ENCODE data around the gene SMIM24. TPM values are rescaled to one million over a fixed set of nuclear protein-coding genes. Genes with fewer than 3 reads are reported as not detected.

SMIM24 gene
- total and polyA plus RNA-seq, 2 experiments from 2014 or later = 5.0 to 21.5 TPM

- TF ChIP-seq CTCF (conservative IDR thresholded peaks at IDR 0.05; ENCODE audit: low read depth in 2 of 2) (no peak), EZH2 (IDR thresholded peaks at IDR 0.05; ENCODE audit: low read depth, unreplicated experiment) (no peak), CREB1 (CRISPR knock-in tag; IDR thresholded peaks at IDR 0.05; ENCODE audit: low read depth) (no peak), ETS1 (IDR thresholded peaks at IDR 0.05) (no peak), STAT1 (IDR thresholded peaks at IDR 0.05; ENCODE audit: unreplicated experiment) (no peak), ZNF114 (CRISPR knock-in tag; IDR thresholded peaks at IDR 0.05) (no peak), JUNB (IDR thresholded peaks at IDR 0.05; ENCODE audit: unreplicated experiment) (no peak)
Observed at GRCh38 chr19:3491396-3492119, 11.2 kb upstream of the SMIM24 start (continued).

GRCh38 chr19:3483226-3483628 lies 2.9 kb upstream of the SMIM24 start, which contains the start of gene SMIM44:
Gene SMIM44 (minus strand): TSS chr19:3483441. CDS start chr19:3483403, 38 bp downstream.
- H4K20me1 ChIP-seq (replicated peaks; ENCODE audit: insufficient read depth) = 0 out of 2 replicates have a peak, but pooled peaks cover 3% of the 10 kb centered on the region
- no peaks in the 10 kb centered on the region for H3K79me2 ChIP-seq (replicated peaks; ENCODE audit: insufficient read depth)
- H3K27me3 ChIP-seq (ENCODE audit: insufficient read depth) = no peaks in the 10 kb centered on the region
- H3K4me3 ChIP-seq = no peak within 1 kb of the TSS
- H3K4me2 ChIP-seq = no peak within 1 kb of the TSS
- peaks cover 11% of the 10 kb centered on the region; the same call in 1 of the 2 replicates for H3K4me1 ChIP-seq (ENCODE audit: insufficient read depth)
- H3K4me3 Mint-ChIP-seq = no peak within 1 kb of the TSS
- H3F3A ChIP-seq (replicated peaks; ENCODE audit: low read depth) = 0 out of 2 replicates have a peak, but pooled peaks cover 4% of the 10 kb centered on the region
- peaks cover 6% of the 10 kb centered on the region; the same call in 2 of the 3 replicates for H3K4me1 Mint-ChIP-seq
- H3K9me2 ChIP-seq (ENCODE audit: insufficient read depth) = no peaks in the 10 kb centered on the region
- H3K36me3 ChIP-seq (ENCODE audit: insufficient read depth) = no peaks in the 10 kb centered on the region
- no peak within 1 kb of the TSS for H2AFZ ChIP-seq
- ATAC-seq (no peak), DNase-seq (ENCODE audit: low spot score) (no peak)
- H3K27ac ChIP-seq (ENCODE audit: low read depth) = no peak within 1 kb of the TSS
- no peak within 1 kb of the TSS for H3K27ac Mint-ChIP-seq
- peaks cover 6% of the 10 kb centered on the region; the same call in 1 of the 3 replicates for H3K36me3 Mint-ChIP-seq (ENCODE audit: low read depth)
- H3K9me3 Mint-ChIP-seq = no peaks in the 10 kb centered on the region; the same call in 2 of the 3 replicates
- TF ChIP-seq REST (IDR thresholded peaks at IDR 0.05; ENCODE audit: unreplicated experiment) (no peak), EZH2 (IDR thresholded peaks at IDR 0.05; ENCODE audit: low read depth, unreplicated experiment) (no peak), STAT1 (IDR thresholded peaks at IDR 0.05; ENCODE audit: unreplicated experiment) (no peak), JUNB (IDR thresholded peaks at IDR 0.05; ENCODE audit: unreplicated experiment) (no peak), POLR2AphosphoS5 (IDR thresholded peaks at IDR 0.05; ENCODE audit: low read depth) (no peak), CREB1 (CRISPR knock-in tag; IDR thresholded peaks at IDR 0.05; ENCODE audit: low read depth) (no peak), ZNF331 (CRISPR knock-in tag; IDR thresholded peaks at IDR 0.05; ENCODE audit: low read depth) (no peak), ETS1 (IDR thresholded peaks at IDR 0.05) (no peak)
- H3K27me3 Mint-ChIP-seq (ENCODE audit: insufficient read depth, low read depth, poor library complexity) = peaks cover 21% of the 10 kb centered on the region

Data from GM23338 (cell line).